KBM-7 (cell line): ENCODE results near the gene CNTNAP5.

ENCODE experiments used
- DNase-seq: peaks from one replicate; pipeline ENCODE4 v3.0.0-alpha.2; 2015
- in situ Hi-C: fragments of 300-500 bp; cut with MboI; formaldehyde crosslinking; loops from 2 replicates; pipeline ENCODE4 v1.14.3; 2020; ENCODE audit warnings: low sequenced_read_pairs, low pct_unique_long_range_greater_than_20kb, mixed read lengths

The CNTNAP5 gene

DNA sequence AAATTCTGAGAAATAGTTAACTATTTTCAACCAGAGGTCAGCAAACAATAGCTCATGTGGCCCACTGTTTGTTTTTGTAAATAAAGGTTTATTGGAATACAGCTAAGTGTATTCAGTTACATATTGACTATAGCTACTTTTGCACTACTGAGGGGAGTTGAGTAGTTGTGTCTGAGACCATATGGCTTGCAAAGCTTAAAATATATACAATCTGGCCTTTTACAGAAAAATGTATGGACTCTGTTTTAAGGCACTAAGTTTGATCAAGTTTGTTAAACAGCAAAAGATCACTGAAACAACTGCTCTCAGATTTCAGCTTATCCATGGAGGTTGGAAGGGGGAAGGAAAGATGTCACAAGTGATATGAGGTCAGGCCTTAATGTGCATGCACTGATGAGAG is 667.1 kb downstream of the CNTNAP5 start:
- in situ Hi-C loops: no loop called here
- DNase-seq: no peak

DNA sequence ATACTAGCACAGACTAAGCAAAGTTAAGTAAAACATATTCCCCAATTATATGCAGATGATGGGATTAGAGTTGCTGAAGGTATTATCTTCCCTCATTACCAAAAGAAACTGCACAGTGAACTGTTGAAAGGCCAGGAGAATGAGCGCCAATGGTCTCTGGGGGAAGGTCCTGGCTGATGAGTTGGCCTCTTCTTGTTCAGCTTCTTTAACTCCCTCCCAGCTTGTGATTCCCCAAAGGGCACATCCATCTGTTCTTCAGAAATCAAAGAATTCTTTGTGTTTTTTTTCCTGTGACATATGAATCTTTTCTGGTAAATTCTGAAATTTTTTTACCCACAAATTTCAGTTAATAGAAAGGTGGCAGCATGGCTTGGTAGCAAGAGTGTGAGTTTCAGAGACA is 667.6 kb downstream of the CNTNAP5 start:
- DNase-seq: no peak
- in situ Hi-C loops: no loop called here

DNA sequence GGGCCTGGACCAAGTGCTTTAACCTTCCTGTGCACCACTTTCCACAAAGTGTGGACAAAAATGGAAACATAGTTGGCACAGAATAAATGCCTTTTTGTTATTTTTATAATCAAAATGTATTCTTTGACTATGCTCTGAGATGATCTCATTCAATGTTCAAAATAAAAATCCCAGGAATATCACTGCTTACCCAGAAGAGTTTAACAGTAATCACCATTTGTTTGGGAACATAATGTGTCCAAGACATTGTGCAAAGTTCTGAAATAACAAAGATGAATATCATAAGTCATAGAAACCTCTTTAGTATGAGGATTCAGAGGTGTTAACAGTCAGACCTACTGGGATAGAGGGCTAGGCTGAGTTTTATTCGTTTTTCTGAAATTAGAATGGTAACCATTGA is 668.1 kb downstream of the CNTNAP5 start:
- in situ Hi-C loops: no loop called here
- no peak for DNase-seq

DNA sequence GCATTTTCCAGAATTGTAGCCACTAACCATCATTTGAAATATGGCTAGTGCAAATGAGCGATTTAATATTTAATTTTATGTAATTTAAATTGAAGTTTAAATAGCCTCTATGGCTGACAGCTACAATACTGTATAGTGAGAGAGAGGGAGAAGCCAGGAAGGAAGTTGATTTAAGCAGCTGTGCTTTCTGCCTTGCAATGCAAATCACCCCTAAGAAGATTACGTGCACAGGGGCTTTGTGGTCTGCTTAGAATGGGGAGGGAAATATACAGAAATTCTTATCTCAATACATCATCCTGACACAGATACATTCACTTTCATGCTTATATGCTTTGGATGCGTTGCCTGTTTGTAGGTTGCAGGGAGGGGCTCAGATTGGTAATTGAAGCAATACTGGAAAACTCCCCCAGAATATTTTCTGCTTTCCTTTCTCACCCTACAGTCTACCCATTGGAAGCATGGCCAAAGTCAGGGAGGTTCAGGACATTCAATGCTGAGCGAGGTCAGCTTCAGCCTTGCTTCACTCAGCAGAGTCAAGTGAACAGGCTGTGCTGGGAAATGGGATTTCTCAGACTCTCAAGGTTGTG is 674.0 kb downstream of the CNTNAP5 start:
- no peak for DNase-seq
- in situ Hi-C loops: no loop called here

DNA sequence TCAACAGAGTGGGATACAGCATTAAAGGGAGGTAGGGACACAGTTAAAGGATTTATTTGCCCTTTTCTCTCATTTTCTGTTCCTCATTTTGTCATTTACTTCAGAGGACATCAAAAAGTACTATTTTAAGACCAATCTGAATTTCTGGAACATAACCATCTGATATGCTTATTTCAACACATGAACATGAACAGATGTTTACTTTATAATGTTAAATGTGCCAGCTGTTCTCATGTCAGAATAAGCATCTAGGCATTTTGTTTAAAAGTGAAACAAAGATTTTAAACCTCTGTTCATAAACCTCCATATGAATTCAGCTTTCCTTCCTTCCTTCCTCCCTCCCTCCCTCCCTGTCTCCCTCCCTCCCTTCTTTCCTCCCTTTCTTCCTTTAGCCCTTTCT is 677.7 kb downstream of the CNTNAP5 start:
- DNase-seq: no peak
- in situ Hi-C loops: no loop called here

DNA sequence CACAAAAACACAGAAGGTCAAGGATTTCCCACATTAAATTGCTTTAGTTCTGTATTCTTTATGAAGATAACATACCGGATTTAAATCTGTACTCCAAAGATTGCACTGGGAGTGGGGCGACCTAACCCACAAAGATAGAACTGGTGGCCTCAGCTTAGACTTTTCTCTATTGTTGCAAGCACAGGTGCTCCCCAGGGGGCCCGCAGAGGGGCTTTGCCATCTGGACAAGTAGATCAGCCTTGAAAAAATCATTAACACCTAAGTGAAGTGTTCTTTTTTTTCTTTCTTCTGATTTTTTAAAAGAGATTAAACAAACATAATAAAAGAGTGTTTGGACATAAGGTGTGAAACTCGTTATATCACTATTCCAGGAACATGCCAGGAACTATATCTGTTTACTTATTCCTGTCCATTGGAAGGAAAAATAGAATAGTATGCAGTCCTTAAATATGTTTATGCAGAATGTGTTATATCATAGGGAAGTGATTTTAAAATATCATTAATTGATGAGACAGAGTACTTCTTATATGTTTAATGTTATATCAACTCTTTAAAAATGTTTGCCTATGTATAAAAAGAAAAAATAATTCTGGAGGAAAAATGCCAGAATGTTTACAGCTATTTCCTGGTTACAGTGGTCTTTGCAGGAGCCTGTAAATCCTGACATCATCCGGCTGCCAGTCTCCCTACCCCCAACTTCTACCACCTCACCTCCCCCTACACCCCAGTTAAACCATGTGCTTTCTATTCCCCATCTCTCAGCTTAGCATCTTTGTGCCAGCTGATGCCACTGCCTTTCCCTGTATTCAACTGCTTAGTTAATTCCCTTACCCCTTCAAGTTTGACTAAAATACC is 679.2 kb downstream of the CNTNAP5 start:
- in situ Hi-C loops: no loop called here
- no peak for DNase-seq

DNA sequence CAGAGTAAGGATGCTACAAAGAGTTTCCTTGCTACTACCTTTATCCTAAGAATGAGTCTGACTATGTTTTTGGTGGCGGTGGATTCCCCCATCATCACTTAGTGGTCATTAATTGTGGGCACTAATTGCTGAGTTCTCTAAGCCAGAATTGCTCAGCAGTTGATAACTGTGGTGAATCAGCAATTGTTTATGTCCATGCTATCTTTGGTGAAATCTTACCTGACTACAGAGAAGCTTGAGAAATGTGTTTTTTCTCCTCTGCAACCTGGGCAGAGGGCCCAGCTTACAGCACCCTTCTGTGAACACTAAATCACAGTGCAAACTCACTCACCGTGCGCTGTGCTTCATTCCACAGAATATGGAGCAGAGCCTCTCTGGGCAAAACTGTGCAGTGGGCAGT is 683.6 kb downstream of the CNTNAP5 start:
- in situ Hi-C loops: no loop called here
- no peak for DNase-seq

DNA sequence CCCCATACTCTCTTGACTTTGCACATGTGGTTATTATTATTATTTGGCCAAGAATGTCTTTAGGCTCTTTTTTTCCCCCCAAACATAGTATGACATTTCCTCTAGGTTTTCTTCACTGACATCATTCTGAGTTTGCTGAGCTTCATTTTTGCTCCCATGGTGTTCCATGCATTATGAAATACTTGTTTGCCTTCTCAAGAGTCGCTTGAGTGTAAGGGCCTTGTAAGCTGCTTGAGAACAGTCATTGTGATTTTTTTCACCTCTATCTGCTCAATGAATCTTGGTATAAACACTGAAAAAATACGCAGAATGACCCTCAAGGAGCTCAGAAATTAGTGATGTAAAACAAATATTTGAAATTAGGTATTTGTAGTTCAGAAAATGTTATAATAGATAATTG is 688.9 kb downstream of the CNTNAP5 start:
- in situ Hi-C loops: no loop called here

DNA sequence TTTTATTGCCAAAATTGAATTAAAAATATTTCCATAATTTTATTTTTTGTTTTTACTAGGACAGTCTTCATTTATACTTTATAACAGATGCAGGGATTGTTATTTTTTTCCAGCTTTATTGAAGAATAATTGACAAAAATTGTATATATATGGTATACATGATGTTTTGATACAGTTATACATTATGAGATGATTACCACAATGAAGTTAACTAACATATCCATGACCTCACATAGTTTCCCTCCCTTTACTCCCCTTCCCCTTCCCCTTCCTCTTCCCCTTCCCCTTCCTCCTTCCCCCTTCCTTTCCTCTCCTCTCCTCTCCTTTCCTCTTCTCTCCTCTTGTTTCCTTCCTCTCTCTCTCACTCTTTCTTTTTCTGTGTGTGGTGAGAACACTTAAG is 700.1 kb downstream of the CNTNAP5 start:
- DNase-seq: no peak
- in situ Hi-C loops: no loop called here

More for the DNA sequence above, 688.9 kb downstream of the CNTNAP5 start:
- no peak for DNase-seq

DNA sequence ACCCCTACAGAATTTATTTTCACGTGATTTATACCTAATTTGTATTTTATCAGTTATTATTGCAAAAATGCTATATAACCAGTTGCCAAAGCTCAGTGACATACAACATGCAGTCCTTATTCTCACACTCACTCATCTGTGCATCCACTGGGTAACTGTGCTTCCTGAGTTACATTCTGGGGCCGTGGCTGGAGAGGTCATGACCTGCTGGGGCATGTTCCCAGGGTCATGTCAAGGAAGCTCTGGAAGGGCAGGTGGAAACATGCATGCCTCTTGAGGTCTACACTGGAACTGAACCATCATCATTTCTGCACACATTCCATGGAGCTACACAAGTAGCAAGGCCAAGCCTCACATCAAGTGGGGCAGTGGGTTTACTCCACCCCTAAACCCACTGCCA is 715.5 kb downstream of the CNTNAP5 start:
- DNase-seq: no peak
- in situ Hi-C loops: no loop called here

DNA sequence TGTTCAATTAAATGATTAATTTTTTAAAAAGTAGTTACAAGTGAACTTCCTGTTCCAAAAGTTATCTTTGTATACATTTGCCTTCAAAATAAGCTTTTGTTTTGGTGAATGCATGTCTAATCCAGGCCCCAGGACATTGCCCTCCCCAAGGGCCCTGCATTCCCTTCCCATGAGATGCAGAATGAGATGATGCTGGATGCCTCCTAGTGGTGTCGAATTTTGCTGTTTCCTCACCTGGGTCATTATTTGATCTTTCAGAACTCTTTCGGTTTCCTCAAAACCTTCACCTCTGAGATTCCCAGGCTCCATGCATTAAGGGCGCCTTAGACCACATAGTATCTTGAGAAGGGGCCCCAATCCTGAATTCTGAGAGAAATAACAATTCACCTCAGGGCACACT is 728.8 kb downstream of the CNTNAP5 start:
- in situ Hi-C loops: no loop called here
- no peak for DNase-seq

DNA sequence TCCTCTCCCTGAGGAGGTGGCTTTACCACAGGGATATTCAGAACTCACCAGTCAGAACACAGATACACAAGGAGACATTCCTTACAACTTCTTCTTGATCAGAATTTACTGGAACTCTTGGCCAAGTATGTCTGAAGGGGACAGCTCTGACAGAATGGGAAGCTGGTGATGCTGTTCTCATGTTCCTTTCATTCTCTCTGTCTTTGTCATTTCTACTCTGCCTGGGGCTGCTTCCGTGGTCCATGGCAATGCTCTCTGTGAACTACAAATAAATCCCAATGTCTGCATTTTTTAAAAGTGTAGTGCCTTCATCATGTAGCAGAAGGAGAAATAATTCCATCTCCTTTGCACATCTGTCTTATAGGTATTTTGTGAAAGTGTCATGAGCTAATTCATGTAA is 730.3 kb downstream of the CNTNAP5 start:
- DNase-seq: no peak
- in situ Hi-C loops: no loop called here

DNA sequence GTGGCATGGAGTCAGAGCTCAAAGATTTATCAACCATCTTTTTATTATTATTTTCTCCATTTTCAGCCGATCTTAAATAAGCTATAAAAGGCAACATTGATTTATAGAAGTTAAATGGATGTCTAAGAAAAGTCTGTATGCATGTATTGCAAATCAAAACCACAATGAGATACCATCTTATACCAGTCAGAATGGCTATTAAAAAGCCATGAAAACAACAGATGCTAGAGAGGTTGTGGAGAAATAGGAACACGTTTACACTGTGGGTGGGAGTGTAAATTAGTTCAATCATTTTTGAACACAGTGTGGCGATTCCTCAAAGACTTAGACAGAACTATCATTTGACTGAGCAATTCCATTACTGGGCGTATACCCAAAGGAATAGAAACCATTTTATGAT is 731.0 kb downstream of the CNTNAP5 start:
- in situ Hi-C loops: no loop called here
- no peak for DNase-seq

DNA sequence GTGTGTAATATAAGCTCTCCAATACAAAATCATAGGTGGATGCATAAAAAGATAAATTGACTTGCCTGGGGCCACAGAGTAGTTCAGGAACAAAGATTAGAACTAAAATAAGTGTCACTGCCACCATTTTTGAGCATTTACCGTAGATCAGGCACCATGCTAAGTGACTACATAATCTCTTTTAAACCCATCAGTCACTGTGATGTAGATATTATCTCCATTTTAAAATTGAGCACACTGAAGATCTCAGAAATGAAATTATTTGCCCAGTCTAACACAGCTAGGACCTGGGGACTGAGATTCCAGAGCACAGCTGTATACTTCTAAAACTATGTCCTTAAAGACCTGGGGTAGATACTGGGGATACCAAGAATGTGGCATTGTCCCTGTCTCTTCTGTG is 737.3 kb downstream of the CNTNAP5 start:
- in situ Hi-C loops: no loop called here
- DNase-seq: no peak

DNA sequence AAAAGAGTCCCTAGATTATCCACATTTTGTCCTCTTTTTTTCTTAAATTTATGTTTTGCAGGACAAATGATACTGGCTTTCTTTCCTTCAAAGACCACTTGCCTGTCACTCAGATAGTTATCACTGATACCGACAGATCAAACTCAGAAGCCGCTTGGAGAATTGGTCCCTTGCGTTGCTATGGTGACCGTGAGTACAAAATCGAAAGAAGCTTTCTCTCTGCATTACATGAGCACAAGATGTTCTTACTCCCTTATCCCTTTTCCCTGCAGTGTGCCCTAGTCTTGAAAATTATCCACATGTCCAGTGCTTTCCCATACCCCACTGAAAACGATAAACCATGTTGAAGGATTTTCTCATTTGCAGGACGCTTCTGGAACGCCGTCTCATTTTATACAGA is 738.5 kb downstream of the CNTNAP5 start:
- DNase-seq: no peak
- in situ Hi-C loops: no loop called here

DNA sequence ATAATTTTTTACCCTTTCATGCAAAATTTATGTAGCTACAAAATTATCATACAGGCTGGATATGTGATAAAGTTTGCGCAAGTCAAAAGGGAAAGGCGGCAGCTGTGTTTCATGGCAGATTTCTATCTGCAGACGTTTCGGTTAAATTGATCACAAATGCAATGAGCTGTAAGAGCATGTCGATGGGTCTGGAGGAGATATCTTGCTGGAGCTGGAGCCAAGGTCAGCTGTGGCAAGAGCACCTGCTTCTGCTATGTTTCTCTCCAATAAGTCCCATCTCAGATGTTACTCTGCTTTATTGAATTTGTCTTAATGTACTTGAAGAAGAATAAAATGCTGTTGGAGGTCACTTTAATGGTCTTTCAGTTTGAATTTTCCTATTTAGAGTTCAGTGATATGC is 749.7 kb downstream of the CNTNAP5 start:
- DNase-seq: no peak
- in situ Hi-C loops: no loop called here

DNA sequence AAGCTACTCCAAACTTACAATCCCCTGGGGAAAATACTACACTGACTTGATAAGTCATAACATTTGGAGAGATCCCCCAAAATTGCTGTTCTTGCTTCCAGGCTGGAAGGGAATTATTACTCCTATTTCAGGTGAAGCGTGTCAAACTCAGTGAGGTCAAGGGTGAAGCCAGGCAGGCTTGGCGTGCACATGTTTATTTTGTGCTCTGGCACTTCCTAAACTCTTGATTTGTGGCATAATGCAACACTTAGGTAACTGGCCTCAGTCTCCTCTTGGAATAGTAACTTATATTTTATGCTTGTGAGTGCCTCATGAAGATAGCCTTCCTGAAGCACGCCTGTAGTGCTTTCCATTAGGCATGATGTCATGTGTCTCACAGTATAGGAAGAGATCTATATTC is 751.2 kb downstream of the CNTNAP5 start:
- DNase-seq: no peak
- in situ Hi-C loops: no loop called here

DNA sequence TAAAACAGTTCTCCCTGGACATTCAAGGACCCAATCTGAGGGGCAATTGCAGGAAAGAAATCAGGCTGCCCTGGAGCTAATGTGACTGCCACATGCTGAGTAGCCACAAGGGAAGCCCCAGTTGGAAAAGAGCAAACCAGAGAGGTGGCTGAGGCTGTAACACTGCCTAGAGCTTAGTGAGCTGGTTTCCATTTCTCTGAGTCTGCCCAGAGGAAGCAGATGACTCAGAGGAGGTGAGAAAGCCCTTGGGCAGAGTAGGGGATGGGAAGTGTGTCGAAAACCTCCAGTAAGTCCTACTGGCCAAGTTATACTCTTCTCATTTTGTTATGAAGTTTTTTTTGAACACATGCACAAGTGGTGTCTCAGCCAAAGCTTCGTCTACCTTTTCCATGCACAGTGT is 753.0 kb downstream of the CNTNAP5 start:
- no peak for DNase-seq
- in situ Hi-C loops: no loop called here

DNA sequence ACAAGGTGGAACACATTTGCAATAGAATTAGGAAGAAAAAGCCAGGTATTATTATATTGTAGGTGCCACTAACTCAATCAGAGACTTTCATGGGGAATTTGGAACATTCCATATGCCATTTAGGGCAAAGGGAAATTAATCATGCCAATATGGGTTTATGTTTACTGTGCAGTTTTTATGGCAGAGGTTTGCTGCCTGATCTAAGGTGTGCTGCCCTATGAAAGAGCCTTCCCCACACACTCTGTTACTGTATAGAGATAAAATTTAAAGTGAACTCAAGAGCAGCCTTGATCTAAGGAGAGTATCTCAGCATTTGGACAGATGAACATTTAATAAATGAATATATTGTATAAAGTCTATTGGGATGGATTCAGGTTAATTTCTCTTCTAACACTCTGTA is 771.6 kb downstream of the CNTNAP5 start:
- no peak for DNase-seq
- in situ Hi-C loops: no loop called here

DNA sequence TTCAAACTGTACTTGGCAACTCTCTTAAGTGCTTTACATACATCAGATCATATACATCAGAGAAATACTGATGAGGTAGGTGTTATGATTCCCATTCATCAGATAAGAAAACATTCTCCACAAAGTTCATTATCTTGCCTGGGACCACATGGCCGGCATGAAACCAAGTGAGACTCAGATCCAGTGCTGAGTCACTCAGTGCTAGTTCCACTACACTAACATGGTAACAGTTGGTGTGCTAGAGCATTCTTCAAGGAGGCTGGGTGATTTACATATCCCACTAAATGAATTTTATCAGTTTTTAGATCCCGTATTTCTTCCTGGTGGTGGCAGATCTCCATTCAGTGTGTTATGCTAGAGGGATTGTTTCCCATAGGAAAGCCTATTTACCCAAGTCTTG is 772.0 kb downstream of the CNTNAP5 start:
- in situ Hi-C loops: no loop called here
- DNase-seq: no peak

DNA sequence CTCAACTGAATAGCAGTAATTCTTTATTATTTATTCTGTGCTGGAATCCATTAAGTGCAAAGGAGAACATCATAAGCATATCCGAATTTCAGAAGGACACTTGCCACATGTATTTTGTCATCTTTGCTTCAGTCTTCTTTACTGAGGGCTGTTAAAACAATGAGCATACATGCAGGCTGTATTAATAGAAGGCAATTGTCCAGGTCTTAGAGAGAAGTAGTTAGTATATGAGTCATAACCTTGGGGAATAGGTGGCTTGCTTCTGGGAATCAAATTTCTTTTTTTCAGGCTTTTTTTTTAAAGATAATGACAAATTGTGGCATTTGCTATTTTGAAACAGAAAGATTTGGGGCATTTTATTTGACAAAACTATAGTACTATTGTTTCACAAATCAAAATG is 773.5 kb downstream of the CNTNAP5 start:
- DNase-seq: no peak
- in situ Hi-C loops: no loop called here
